NT2/D1 (cell line): ENCODE data around the gene C8G.

Source experiments
- DNase-seq: peaks from one replicate; pipeline ENCODE4 v3.0.0-alpha.2; 2011; ENCODE audit warnings: low read depth, low spot score
- H3K27me3 ChIP-seq: 2 replicates; pipeline ENCODE4 v1.6.0; 2011; ENCODE audit warnings: mild to moderate bottlenecking; ENCODE audit not compliant: insufficient read length, insufficient read depth
- H3K36me3 ChIP-seq: 2 replicates; pipeline ENCODE4 v1.6.1; 2011; ENCODE audit warnings: mild to moderate bottlenecking, low read length, mixed read lengths; ENCODE audit not compliant: insufficient read depth, insufficient read length
- H3K4me1 ChIP-seq: 2 replicates; pipeline ENCODE4 v1.5.1; 2011; ENCODE audit not compliant: insufficient read depth, insufficient read length
- H3K4me3 ChIP-seq: 2 replicates; pipeline ENCODE4 v1.5.1; 2011; ENCODE audit warnings: low read depth; ENCODE audit not compliant: insufficient read length
- H3K9ac ChIP-seq: 2 replicates; pipeline ENCODE4 v1.6.0; 2011; ENCODE audit warnings: low read depth; ENCODE audit not compliant: insufficient read length
- H3K9me3 ChIP-seq: 2 replicates; pipeline ENCODE4 v1.5.1; 2011; ENCODE audit warnings: mild to moderate bottlenecking, low read length; ENCODE audit not compliant: insufficient read depth
- SUZ12 ChIP-seq: IDR thresholded peaks from 2 replicates; pipeline ENCODE4 v1.6.1; 2011; ENCODE audit not compliant: insufficient read length, insufficient read depth; ENCODE audit errors: extremely low read depth
- YY1 ChIP-seq: IDR thresholded peaks from 2 replicates; pipeline ENCODE4 v1.6.1; 2011; ENCODE audit not compliant: insufficient read length, insufficient read depth
- ZNF274 ChIP-seq: IDR thresholded peaks from 2 replicates; pipeline ENCODE4 v1.6.1; 2011; ENCODE audit warnings: mild to moderate bottlenecking, low read depth, low read length

C8G gene

GRCh38 chr9:136944212-136944518 is 878 bp upstream of the C8G start:
- peak overlapping the region; percentile 96 for H3K9ac ChIP-seq
- no peak for TF ChIP-seq YY1
- TF ChIP-seq SUZ12 = no peak
- TF ChIP-seq ZNF274 = no peak
- peak overlapping the region; percentile 91 for H3K4me3 ChIP-seq
- H3K27me3 ChIP-seq = no peaks in the 10 kb centered on the region
- no peak for DNase-seq
- H3K4me1 ChIP-seq = peaks cover 31% of the 10 kb centered on the region
- no peaks in the 10 kb centered on the region for H3K9me3 ChIP-seq
- H3K36me3 ChIP-seq = peaks cover 44% of the 10 kb centered on the region

- Histone ChIP-seq H3K27me3 (no peaks in the 10 kb centered on the region), H3K4me3 (no peak overlapping the region), H3K9me3 (no peaks in the 10 kb centered on the region), H3K9ac (no peak overlapping the region), H3K4me1 (peaks cover 29% of the 10 kb centered on the region), H3K36me3 (peaks cover 29% of the 10 kb centered on the region)
- TF ChIP-seq YY1 = no peak
- no peak for TF ChIP-seq SUZ12
- no peak for TF ChIP-seq ZNF274
- no peak for DNase-seq
Measured at GRCh38 chr9:136945333-136946227, 537 bp downstream of the C8G start.

- H3K36me3 ChIP-seq = peaks cover 21% of the 10 kb centered on the region
- peaks cover 30% of the 10 kb centered on the region for H3K4me1 ChIP-seq
- DNase-seq = no peak
- H3K9ac ChIP-seq = no peak overlapping the region
- no peaks in the 10 kb centered on the region for H3K9me3 ChIP-seq
- TF ChIP-seq YY1 (no peak), ZNF274 (no peak), SUZ12 (no peak)
- no peaks in the 10 kb centered on the region for H3K27me3 ChIP-seq
- no peak overlapping the region for H3K4me3 ChIP-seq
Measured at GRCh38 chr9:136946228-136947027, 1.4 kb downstream of the C8G start.

- Histone ChIP-seq H3K4me3 (no peak overlapping the region), H3K9me3 (no peaks in the 10 kb centered on the region), H3K27me3 (no peaks in the 10 kb centered on the region), H3K9ac (no peak overlapping the region), H3K36me3 (peaks cover 13% of the 10 kb centered on the region), H3K4me1 (peaks cover 32% of the 10 kb centered on the region)
- no peak for DNase-seq
- no peak for TF ChIP-seq YY1
- TF ChIP-seq ZNF274 = no peak
- no peak for TF ChIP-seq SUZ12
Measured at GRCh38 chr9:136947028-136947891, 2.2 kb downstream of the C8G start.

GRCh38 chr9:136947955-136948510 is 3.0 kb downstream of the C8G start:
- H3K9me3 ChIP-seq = no peaks in the 10 kb centered on the region
- H3K4me3 ChIP-seq = no peak overlapping the region
- DNase-seq = no peak
- H3K27me3 ChIP-seq = no peaks in the 10 kb centered on the region
- TF ChIP-seq ZNF274 (no peak), SUZ12 (no peak), YY1 (no peak)
- H3K36me3 ChIP-seq = peaks cover 5% of the 10 kb centered on the region
- H3K9ac ChIP-seq = no peak overlapping the region
- H3K4me1 ChIP-seq = peaks cover 32% of the 10 kb centered on the region

- Histone ChIP-seq H3K36me3 (no peaks in the 10 kb centered on the region), H3K9me3 (no peaks in the 10 kb centered on the region), H3K4me1 (peaks cover 30% of the 10 kb centered on the region), H3K4me3 (peak overlapping the region; percentile 77), H3K9ac (peak overlapping the region; percentile 74), H3K27me3 (no peaks in the 10 kb centered on the region)
- TF ChIP-seq ZNF274 (no peak), YY1 (no peak)
- no peak for DNase-seq
Measured at GRCh38 chr9:136949239-136949816, 4.3 kb downstream of the C8G start.
